Astrocyte of the cerebellum (primary cell): ENCODE measurements around the gene NOG.

Experiments
- DNase-seq: peaks from one replicate; pipeline ENCODE4 v3.0.0-alpha.2; 2011; ENCODE audit warnings: low read depth
- H3K4me3 ChIP-seq: 2 replicates; pipeline ENCODE4 v1.5.1; 2011; ENCODE audit warnings: mild to moderate bottlenecking, low read depth, low read length, moderate library complexity
- CTCF ChIP-seq: IDR thresholded peaks from 2 replicates; pipeline ENCODE4 v1.5.1; 2012; ENCODE audit warnings: low read length, low read depth, moderate library complexity, mild to moderate bottlenecking; ENCODE audit errors: missing control alignments
- in situ Hi-C: cut with HindIII; loops from 2 replicates; pipeline ENCODE4 v1.10.0; 2017; ENCODE audit warnings: low sequenced_read_pairs

The NOG gene

GRCh38 chr17:56639517-56639916 lies 46.0 kb downstream of the NOG start:
- in situ Hi-C loops: no loop called here
- no peak overlapping the region for H3K4me3 ChIP-seq
- DNase-seq: no peak
- no peak for TF ChIP-seq CTCF

GRCh38 chr17:56640116-56640515 lies 46.6 kb downstream of the NOG start:
- in situ Hi-C loops: loop anchor here (5.0 kb wide), 1 partner anchor 82 kb away; no protein-coding TSS in a partner anchor
- DNase-seq: no peak
- no peak overlapping the region for H3K4me3 ChIP-seq
- no peak for TF ChIP-seq CTCF

- DNase-seq: no peak
- no peak for TF ChIP-seq CTCF
- in situ Hi-C loops: loop anchor here (5.0 kb wide), 1 partner anchor 81 kb away; no protein-coding TSS in a partner anchor
- no peak overlapping the region for H3K4me3 ChIP-seq
These were observed 47.9 kb downstream of the NOG start for GRCh38 chr17:56641373-56641772.

- TF ChIP-seq CTCF: no peak
- DNase-seq: no peak
- in situ Hi-C loops: loop anchor here (5.0 kb wide), 1 partner anchor 80 kb away; no protein-coding TSS in a partner anchor
- no peak overlapping the region for H3K4me3 ChIP-seq
These were observed 48.4 kb downstream of the NOG start for GRCh38 chr17:56641894-56642293.

GRCh38 chr17:56642424-56642823 lies 48.9 kb downstream of the NOG start:
- no peak for DNase-seq
- H3K4me3 ChIP-seq: no peak overlapping the region
- TF ChIP-seq CTCF: no peak
- in situ Hi-C loops: loop anchor here (5.0 kb wide), 1 partner anchor 80 kb away; no protein-coding TSS in a partner anchor
